Right cardiac atrium (tissue), 5 donors: Measurements from ENCODE around the gene SYNPO2L. TPM values are rescaled to one million over a fixed set of nuclear protein-coding genes. Genes with fewer than 3 reads are reported as not detected.

Source experiments
- ATAC-seq, 2 donors: fragments of 200-7000 bp; cut with Tn5 transposase; one replicate each; pipeline versions ENCODE4 v1.8.0 to v1.9.1; 2020; ENCODE audit warnings: moderate library complexity in 2 of 2, mild to moderate bottlenecking in 1 of 2
- DNase-seq, 3 donors: peaks; one replicate each; pipeline ENCODE4 v3.0.0-alpha.2; 2020
- H3K27ac ChIP-seq: one replicate; pipeline ENCODE4 v1.5.1; 2013; ENCODE audit warnings: mild to moderate bottlenecking, low read length, control low read depth, moderate library complexity
- H3K27me3 ChIP-seq: one replicate; pipeline ENCODE4 v1.6.1; 2013; ENCODE audit not compliant: control insufficient read depth, insufficient read depth
- H3K4me1 ChIP-seq: one replicate; pipeline ENCODE4 v1.6.1; 2013; ENCODE audit warnings: low read length; ENCODE audit not compliant: control insufficient read depth, insufficient read depth
- H3K4me3 ChIP-seq: one replicate; pipeline ENCODE4 v1.5.1; 2013; ENCODE audit warnings: low read length, control low read depth
- H3K9me3 ChIP-seq: one replicate; pipeline ENCODE4 v1.6.1; 2013; ENCODE audit warnings: low read length; ENCODE audit not compliant: control insufficient read depth
- WGBS: extraction: QIAGEN DNeasy Blood & Tissue Kit; methylation state at CpG from one replicate; pipeline ENCODE4 v1.1.7; 2013; 5-methylcytosine and 5-hydroxymethylcytosine counted together
- intact Hi-C, 4 donors: fragments of 100-400 bp; cut with DNase I; formaldehyde crosslinking; loops; one replicate each; pipeline versions ENCODE4 v1.11.0 to v1.14.0; 2022 to 2023
- polyA plus RNA-seq: library from polyadenylated mRNA; stranded (reverse); fragments of 200-250 nt; gene quantifications from one replicate; pipeline ENCODE4 v1.2.3, GENCODE V29; 2013
- total RNA-seq, 4 donors: library from RNA; stranded (reverse); fragmentation: NEBNext Ultra II Directional; extraction: Animal tissue kit (Norgen Biotek cat#: 25700); gene quantifications; one replicate each; pipeline ENCODE4 v1.2.1, GENCODE V29; 2021
- donor health status: healthy with polysubstance abuse.
- donor health status: DM: no; HTN: yes; CAD: no.
- donor health status: DM: no; HTN: no; CAD: no.
- donor health status: DM: no; HTN: yes; CAD: no; lungs with severe emphysema.
- donor health status: DM: yes; HTN: yes; CAD: no.

Gene SYNPO2L
- total and polyA plus RNA-seq, 5 donors, result 140 to 313 (median 202) TPM

DNA sequence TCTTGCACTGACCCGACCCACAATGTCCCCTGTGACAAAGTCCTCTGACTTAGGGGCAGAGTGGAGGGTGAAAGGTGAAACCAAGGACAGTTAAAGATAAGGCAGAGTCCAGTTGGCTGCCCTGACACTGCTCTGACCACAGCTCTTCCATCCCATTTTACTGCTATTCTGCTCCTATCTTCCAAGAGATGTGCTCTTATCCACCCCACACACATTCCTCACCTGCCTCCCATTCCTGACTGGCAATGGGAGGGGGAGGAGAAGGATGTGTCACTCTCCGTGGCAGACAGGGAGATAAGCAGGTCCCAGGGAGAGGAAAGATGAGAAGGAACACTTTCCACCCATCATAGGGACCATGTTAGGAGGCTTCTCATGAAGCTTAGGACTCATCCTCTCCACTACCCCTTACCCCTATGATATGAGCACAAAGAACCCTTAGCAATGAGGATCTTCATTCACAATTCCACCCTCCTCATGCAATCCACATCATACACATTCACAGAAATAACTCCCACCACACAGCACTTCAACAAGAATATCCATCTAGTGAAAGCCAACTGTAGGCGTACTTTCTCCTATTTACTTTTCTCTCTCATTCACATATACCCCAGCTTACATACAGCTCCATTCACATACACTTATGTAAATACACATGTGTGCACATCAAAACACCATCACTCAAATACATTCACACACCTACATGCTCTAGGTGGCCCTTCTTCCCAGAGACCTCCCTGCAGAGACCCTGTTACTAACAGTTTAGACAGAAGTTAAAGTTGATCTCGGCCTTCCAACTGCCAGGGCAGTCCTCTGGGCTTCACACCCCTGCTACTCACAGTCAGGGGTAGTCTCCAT, 6.6 kb downstream of the SYNPO2L start:
- Histone ChIP-seq H3K27ac (peak overlapping the region; percentile 91), H3K4me1 (peaks cover 5% of the 10 kb centered on the region), H3K9me3 (no peaks in the 10 kb centered on the region), H3K4me3 (peak overlapping the region; percentile 76), H3K27me3 (no peaks in the 10 kb centered on the region)
- ATAC-seq, result peak; percentile 2 to 29
- WGBS, result 48% methylated on average over 4 of the region's 4 CpGs
- DNase-seq, result no peak
- intact Hi-C loops, result no loop called here

DNA sequence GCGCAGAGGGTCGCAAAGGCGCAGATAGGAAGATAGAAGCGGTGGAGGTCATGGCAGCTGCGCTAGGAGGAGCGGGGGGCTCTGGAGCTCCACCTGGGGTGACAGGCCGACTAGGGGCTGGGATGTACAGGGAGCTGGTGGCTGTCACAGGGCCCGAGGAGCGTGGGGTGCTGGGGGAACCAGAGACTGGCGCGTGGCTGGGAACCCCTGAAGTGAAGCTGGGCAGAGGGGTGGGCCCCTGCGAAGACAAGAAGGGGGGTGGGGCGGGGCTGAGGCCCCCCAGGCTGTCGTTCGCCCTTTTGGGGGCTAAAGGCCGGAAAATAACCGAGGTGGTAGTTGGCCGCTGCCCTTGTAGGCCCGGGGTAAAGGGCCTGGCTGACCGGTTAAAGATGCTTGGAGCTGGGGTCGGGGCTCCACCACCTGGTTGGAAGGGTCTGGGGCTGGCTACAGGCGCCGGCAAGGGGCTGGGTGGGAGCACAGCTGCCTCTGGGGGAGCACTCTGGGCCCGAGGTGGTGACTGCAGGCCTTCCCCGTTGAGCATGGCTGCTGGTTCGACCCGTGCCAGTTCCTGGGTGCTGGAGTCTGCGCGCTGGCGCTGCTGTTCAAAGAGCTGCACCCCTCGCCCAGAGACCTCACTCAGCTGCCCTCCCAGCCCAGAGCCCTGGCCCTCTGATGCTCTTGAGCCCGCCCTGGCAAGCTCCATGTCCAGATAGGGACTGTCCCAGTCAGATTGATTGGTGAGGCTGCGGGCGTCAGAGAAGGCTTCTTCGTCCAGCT, 7.8 kb downstream of the SYNPO2L start:
- intact Hi-C loops, result no loop called here
- DNase-seq (peak; percentile 43 to 78 (median 77)), ATAC-seq (peak; percentile 1 to 4)
- peak overlapping the region; percentile 76 for H3K4me3 ChIP-seq
- H3K27ac ChIP-seq, result peak overlapping the region; percentile 91
- H3K4me1 ChIP-seq, result peaks cover 4% of the 10 kb centered on the region
- H3K27me3 ChIP-seq, result no peaks in the 10 kb centered on the region
- WGBS, result 20% methylated on average over 35 of the region's 35 CpGs
- H3K9me3 ChIP-seq, result no peaks in the 10 kb centered on the region

DNA sequence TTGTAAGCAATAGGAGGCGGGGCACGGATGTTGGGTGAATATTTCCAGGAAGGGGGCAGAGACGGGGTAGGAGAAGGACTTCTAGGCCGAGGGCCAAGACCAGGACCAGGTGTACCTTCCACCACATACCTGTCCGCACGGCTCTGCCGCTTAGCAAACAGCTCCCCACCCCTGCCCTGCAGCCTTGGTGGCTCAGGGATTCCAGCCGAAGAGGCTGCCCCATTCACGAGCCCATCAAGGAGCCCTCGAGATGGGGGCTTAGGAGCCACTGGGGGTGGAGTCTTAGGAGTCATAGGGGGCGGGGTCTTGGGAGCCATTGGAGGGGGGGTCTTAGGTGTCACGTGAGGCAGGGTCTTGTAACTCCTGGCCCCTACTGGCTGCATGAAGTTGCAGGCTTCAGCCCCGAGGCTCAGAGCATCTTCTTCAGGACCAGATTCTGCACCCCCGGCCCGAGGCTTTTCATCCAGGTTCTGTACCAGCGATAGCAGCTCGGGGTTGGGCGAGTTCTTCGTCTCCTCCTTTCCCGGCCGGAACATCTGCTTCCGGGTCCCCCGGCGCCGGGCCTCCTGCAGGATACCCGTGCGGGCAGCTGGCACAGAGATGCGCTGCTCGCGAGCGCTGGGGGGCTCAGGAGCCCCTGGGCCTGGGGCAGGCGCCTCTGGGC, 8.5 kb downstream of the SYNPO2L start:
- ATAC-seq, result peak; percentile 12 to 32
- DNase-seq, result peak; percentile 67 to 87 (median 86)
- intact Hi-C loops, result no loop called here
- H3K9me3 ChIP-seq, result no peaks in the 10 kb centered on the region
- H3K4me1 ChIP-seq, result peaks cover 4% of the 10 kb centered on the region
- no peaks in the 10 kb centered on the region for H3K27me3 ChIP-seq
- 9% methylated on average over 32 of the region's 32 CpGs for WGBS
- peak overlapping the region; percentile 91 for H3K27ac ChIP-seq
- peak overlapping the region; percentile 76 for H3K4me3 ChIP-seq

DNA sequence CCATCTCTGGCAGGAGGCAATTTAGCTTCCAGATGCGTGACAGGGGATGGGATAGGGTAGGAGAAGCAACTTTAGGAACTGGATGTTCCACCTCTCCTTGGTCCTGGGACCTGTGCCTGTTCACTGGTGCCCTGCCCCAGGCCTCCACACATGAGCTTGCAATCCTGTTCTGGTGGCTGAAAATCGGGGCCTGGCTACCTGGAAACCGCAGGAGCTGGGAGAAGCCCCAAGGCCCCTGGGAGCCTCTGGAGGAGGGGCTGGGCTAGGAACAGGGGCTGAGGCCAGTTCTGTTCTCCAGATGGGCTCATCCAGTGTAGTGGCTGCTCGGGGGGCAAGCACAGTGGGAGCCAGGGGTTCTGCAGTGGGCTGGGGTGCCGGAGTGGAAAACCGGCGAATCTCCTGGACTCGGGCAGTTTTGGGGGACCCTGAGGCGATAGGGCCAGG, 9.2 kb downstream of the SYNPO2L start:
- intact Hi-C loops, result no loop called here
- Histone ChIP-seq H3K27ac (peak overlapping the region; percentile 91), H3K4me3 (no peak overlapping the region), H3K4me1 (peaks cover 4% of the 10 kb centered on the region), H3K9me3 (no peaks in the 10 kb centered on the region), H3K27me3 (no peaks in the 10 kb centered on the region)
- ATAC-seq (peak in 1 of 2 donors; percentile 10), DNase-seq (peak in 1 of 3 donors; percentile 56)
- WGBS, result 79% methylated on average over 9 of the region's 9 CpGs

DNA sequence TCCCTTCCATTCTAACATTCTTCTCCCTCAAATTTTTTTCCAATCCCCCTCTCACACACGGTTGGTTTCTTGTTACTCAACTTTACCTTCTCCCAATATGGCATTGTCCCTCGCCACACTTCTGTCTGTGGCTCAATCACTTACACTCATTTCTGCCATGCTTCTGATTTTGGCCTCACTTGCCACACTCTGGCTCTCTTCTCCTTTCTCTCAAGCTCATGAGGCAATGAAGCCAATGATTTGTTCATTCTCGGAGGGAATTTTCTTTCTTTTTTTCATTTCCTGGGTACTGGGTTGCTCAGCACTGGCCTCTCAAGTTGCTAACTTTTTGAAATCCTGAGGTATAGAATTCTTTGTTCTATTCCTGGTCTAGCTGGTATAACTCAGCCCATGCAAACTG, 10.6 kb downstream of the SYNPO2L start:
- Histone ChIP-seq H3K4me1 (peaks cover 7% of the 10 kb centered on the region), H3K27me3 (no peaks in the 10 kb centered on the region), H3K27ac (peak overlapping the region; percentile 15), H3K9me3 (no peaks in the 10 kb centered on the region), H3K4me3 (no peak overlapping the region)
- DNase-seq (no peak), ATAC-seq (no peak)
- 51% methylated on average over 3 of the region's 3 CpGs for WGBS
- intact Hi-C loops, result loop anchor here (2.0 kb wide), 2 partner anchors 114 to 116 kb away; no protein-coding TSS in a partner anchor

DNA sequence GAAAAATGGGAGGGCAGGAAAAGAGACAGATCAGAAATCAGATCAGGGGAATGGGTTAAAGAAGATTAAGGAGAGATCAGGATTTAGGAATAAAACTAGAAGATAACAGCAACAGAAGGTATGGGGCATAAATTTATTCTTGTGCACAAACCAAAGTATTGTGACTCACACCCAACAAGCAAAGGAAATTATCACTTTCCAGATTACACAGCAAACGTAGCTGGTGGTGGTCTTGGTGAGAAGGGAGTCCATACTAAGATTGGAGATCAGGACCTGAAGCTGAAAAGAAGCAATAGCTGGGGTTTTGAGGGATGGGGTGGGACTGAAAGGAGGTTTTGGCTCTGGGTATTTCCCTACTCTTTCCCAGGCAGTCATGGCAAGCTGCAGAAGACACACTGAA, 11.1 kb downstream of the SYNPO2L start:
- ATAC-seq, result no peak
- H3K4me1 ChIP-seq, result peaks cover 7% of the 10 kb centered on the region
- no peak overlapping the region for H3K4me3 ChIP-seq
- H3K27ac ChIP-seq, result peak overlapping the region; percentile 15
- H3K9me3 ChIP-seq, result no peaks in the 10 kb centered on the region
- no peaks in the 10 kb centered on the region for H3K27me3 ChIP-seq
- no peak for DNase-seq
- WGBS, result 56% methylated on average over 1 of the region's 1 CpG
- intact Hi-C loops, result loop anchor here (2.0 kb wide), 2 partner anchors 114 to 116 kb away; no protein-coding TSS in a partner anchor

DNA sequence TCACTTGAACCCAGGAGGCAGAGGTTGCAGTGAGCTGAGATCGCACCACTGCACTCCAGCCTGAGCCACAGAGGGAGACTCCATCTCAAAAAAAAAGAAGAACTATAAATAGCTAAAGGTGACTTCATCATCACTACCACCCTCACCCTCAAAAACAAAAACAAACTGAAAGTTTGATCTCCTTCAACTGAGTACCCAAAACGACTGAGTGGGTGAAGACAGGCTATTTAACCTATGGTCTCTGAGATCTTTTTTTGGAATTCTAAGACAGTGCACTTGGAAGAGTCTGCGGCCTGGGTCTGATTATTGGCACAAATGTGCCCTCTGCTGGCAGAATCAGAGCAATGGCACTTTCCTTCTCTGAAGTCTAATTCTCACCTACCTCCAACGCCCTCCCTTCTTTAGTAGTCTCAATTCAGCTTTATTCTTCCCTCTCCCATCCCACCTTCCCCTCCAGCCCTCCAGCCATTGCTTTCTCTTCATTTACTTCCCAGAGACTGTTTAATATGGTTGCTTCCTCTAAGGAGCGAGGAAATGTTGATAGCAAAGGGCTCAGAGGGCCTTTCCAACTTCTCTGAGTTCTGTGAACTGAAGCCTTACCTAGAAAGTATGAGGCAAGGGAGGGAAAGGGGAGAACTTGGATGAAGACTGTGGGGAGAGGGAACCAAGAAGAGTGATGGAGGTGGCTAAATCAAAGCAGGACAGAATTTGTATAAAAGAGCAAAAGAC, 11.7 kb downstream of the SYNPO2L start:
- Histone ChIP-seq H3K4me3 (no peak overlapping the region), H3K9me3 (no peaks in the 10 kb centered on the region), H3K27me3 (no peaks in the 10 kb centered on the region), H3K27ac (peak overlapping the region; percentile 70), H3K4me1 (peaks cover 7% of the 10 kb centered on the region)
- ATAC-seq (peak; percentile 10 to 42), DNase-seq (peak in 2 of 3 donors; percentile 37 to 76)
- 15% methylated on average over 5 of the region's 5 CpGs for WGBS
- intact Hi-C loops, result loop anchor here (2.0 kb wide), 2 partner anchors 113 to 115 kb away; no protein-coding TSS in a partner anchor

DNA sequence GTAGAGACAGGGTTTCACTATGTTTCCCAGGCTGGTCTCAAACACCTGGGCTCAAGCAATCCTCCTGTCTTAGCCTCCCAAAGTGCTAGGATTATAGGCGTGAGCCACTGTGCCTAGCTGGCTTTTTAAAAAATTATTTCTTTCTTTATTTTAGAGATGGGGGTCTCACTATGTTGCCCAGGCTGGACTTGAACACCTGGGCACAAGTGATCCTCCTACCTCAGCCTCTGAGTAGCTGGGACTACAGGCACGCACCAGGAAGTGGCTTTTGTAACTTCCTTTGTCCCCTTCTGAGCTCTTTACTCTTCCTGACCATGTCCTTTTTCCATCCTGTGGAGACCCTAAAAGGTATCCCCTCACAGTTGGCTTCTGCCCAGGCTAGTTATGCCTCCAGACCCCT, 12.5 kb downstream of the SYNPO2L start:
- intact Hi-C loops, result no loop called here
- no peak for DNase-seq
- no peak for ATAC-seq
- no peaks in the 10 kb centered on the region for H3K9me3 ChIP-seq
- peaks cover 7% of the 10 kb centered on the region for H3K4me1 ChIP-seq
- no peak overlapping the region for H3K4me3 ChIP-seq
- no peak overlapping the region for H3K27ac ChIP-seq
- 71% methylated on average over 2 of the region's 2 CpGs for WGBS
- no peaks in the 10 kb centered on the region for H3K27me3 ChIP-seq

DNA sequence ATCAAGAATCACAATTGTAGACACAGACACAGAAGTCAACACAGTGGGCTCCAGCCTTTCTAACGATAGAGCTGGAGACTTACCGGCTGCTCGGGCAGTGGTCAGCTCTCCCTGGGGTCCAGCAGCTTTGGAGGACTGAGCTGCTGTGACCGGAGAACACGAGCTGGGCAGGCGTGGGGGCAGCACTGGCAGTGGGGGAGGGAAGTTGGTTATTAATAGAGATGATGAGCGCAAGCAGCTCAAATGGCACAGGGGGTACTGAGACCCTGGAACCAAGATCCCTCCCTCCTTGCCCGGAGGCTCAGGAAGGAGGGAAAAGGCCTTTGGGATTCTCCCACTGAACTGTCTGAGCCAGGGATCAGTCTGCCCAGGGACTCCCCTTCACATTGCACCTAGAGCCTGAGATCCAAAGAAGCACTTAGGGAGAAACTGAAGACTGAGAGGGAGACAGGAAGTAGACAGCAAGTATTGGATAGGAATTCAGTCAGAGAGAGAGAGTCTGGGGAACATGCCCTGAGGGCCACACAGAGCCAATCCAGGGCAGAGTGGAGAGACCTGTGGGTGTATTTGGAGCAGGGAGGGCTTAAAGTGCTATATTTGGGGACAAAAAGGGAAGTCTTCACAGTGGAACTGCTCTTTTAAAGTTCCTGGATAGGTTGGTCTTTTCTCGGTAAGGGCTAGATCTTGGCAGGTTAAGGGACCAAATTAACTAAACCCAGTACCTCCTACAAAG, 14.3 kb downstream of the SYNPO2L start, which contains the start of gene MYOZ1:
MYOZ1 (minus strand) TSS at position 147 of the 733 bp plus-strand sequence. CDS start 1,457 bp downstream, outside the sequence.
- H3K27me3 ChIP-seq, result no peaks in the 10 kb centered on the region
- ATAC-seq (peak; percentile 5 to 9), DNase-seq (no peak)
- 40% methylated on average over 9 of the region's 9 CpGs for WGBS
- intact Hi-C loops, result no loop called here
- H3K9me3 ChIP-seq, result no peaks in the 10 kb centered on the region
- peak within 1 kb of the TSS; percentile 27 for H3K4me3 ChIP-seq
- peak within 1 kb of the TSS; percentile 43 for H3K27ac ChIP-seq
- peaks cover 3% of the 10 kb centered on the region for H3K4me1 ChIP-seq
